ENCODE data around the gene HSD3B7.

HSD3B7 gene

DNA sequence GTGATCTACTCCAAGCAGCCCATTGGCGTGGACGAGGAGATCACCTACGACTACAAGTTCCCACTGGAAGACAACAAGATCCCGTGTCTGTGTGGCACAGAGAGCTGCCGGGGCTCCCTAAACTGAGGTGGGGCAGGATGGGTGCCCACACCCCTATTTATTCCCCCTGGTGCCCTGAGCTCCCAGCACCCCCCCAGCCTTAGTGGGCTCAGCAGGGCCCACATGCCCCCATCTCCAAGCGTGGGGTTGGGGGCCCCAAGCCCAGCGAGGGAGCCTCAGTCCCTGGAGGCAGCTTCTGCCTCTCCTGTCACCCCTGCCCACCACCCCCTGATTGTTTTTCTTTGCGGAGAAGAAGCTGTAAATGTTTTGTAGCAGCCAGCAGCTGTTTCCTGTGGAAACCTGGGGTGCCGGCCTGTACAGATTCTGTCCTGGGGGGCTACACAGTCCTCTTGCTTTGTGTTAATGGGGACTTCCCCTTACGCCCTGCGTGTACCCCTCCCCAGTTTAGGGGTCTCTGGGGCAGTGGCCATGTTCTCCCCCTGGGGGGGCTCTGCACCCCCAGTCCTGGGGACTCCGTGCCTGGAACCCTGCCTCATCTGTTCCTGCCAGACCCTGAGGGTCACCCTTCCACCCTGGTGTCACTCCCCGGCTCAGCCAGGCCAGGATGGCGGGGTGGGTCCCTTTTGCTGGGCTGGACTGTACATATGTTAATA, 953 bp upstream of the HSD3B7 start:
- no peak for FAIRE-seq

DNA sequence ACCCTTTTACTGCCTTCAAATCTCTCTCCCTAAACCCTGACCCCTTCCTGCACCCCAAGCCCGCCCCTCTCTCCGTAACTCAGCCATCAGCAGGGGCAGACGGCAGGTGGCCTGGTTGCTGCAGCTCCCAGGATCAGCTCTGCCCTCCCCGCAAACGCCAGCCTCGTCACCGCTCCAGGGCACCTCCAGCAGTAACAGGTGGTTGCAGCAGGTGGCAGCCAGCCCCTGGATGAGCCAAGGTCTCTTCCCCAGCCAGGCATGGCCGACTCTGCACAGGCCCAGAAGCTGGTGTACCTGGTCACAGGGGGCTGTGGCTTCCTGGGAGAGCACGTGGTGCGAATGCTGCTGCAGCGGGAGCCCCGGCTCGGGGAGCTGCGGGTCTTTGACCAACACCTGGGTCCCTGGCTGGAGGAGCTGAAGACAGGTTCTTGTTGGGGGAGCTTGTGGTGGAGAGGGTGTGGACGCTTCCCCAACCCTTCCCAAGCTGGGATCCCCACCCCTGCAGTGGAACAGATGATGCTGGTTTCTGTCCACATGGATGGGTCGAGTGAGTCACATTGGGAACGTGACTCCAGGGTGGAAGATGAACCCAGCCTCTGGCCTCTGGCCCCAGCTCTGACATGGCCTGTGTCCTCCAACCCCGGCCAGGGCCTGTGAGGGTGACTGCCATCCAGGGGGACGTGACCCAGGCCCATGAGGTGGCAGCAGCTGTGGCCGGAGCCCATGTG, 558 bp downstream of the HSD3B7 start:
- FAIRE-seq = no peak

DNA sequence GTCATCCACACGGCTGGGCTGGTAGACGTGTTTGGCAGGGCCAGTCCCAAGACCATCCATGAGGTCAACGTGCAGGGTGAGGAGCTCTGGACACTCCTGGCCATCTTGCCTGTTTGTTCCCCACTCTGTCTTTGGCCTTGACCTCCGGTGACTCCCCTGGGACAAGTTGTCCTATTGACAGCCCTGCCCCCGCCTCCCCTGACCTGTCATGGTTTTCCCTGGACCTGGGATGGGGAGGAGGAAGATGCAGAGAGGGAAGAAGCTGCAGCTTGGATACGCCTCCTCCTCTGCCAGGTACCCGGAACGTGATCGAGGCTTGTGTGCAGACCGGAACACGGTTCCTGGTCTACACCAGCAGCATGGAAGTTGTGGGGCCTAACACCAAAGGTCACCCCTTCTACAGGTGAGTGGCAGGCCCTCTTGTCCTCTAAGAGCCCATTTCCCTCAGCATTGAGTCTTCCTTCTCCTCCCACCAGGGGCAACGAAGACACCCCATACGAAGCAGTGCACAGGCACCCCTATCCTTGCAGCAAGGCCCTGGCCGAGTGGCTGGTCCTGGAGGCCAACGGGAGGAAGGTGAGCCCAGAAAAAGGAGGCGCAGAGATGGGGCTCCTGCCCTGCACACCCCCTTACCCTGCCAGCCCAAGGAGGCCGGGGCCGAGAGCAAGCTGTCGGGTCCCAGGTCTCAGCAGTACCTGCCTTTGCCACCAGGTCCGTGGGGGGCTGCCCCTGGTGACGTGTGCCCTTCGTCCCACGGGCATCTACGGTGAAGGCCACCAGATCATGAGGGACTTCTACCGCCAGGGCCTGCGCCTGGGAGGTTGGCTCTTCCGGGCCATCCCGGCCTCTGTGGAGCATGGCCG, 1.4 kb downstream of the HSD3B7 start:
- no peak for FAIRE-seq

DNA sequence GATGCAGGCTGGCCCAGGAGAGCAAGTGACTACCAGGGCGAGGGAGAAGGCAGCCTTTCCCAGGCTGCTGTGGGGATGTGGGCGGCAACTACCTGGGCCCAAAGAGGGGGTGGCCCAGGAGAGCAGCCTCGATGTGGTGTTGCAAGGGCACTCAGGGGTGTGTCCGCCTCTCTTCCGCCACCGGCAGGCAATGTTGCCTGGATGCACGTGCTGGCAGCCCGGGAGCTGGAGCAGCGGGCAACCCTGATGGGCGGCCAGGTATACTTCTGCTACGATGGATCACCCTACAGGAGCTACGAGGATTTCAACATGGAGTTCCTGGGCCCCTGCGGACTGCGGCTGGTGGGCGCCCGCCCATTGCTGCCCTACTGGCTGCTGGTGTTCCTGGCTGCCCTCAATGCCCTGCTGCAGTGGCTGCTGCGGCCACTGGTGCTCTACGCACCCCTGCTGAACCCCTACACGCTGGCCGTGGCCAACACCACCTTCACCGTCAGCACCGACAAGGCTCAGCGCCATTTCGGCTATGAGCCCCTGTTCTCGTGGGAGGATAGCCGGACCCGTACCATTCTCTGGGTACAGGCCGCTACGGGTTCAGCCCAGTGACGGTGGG, 2.7 kb downstream of the HSD3B7 start:
- no peak for FAIRE-seq

DNA sequence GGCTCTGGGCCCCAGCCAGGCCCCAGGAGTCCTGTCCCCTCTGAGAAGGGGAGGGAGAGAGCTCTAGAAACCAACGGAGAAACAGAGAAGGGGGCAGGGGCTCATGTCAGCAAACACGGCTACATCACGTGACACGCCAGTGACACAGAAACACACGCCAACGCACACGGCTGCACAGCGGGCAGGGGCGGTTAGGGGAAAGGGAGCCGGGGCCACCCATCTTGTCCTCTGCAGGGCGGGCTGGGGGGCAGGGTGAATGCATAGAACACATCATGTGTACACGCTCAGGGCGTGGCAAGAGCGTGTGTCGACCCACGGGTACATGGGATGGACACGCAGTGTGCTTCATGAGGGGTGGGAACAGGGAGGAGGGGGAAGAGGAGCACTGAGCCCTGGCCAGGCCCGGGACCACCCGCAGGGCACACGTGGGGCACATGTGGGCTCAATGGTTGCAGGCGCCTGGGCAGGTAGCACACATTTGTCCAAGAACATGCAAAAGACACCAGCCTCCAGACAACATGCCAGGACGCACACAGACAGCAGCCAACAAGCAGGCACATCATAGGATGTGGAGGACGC, 4.6 kb downstream of the HSD3B7 start:
- FAIRE-seq = no peak

DNA sequence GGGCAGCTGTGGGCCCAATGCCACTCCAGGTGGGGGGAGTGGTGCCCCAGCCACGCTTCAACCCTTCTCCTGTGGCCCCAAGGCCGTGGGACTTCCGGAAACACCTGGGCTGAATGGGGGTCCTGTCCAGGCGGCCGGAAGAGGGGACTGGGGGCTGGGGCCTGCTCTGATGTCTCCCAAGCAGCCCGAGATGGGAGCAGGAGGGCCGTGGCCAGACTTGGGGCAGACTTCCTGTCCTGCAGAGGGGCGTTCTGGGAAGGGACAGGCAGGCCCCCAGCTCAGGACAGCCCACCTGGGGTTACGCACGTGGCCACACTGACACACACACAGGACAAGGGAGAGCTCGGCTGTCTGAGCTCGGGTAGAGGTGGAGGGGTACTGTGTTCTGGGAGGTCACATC, 5.1 kb downstream of the HSD3B7 start:
- FAIRE-seq = no peak

DNA sequence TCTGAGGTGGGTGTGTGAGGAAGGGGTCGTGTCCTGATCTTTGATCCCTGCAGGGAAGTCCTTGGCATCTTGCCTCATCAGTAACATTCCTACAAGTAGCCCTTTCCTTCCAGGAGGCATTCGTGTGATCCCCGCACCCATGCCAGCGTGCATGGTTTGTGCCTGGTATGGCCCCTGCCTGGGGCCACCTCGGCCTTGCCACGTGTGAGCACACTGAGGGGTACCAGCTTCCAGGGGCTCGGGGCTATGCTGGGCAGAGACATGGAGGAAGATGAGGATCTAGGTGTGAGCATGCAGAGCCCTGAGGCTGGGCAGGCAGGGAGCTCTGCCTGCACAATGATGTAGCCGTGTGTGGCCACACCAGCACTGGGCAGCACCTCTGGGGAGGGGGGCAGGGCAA, 6.0 kb downstream of the HSD3B7 start:
- no peak for FAIRE-seq

DNA sequence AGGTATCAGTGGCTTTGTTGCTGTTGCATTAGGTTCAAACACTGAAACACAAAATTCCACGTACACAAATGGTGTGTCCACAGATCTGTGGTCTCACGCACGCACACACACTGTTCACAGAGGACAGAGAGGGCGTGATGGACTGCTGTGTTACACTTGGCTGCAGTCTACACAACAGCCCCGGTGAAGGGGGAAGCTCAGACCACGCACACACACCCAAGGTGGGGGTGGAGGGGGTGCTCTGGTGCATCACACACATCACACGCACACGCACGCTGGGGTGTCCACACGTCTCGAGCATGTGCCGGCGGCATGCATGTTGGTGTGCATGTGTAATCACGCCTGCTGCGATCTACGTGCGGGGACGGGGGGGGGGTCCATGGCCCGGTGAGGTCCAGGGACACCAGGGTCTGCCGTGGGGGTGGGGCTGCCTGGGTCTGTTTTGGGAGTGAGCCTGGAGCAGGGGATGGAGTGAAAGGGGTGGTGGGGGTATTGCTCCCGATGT, 7.3 kb downstream of the HSD3B7 start:
- no peak for FAIRE-seq

DNA sequence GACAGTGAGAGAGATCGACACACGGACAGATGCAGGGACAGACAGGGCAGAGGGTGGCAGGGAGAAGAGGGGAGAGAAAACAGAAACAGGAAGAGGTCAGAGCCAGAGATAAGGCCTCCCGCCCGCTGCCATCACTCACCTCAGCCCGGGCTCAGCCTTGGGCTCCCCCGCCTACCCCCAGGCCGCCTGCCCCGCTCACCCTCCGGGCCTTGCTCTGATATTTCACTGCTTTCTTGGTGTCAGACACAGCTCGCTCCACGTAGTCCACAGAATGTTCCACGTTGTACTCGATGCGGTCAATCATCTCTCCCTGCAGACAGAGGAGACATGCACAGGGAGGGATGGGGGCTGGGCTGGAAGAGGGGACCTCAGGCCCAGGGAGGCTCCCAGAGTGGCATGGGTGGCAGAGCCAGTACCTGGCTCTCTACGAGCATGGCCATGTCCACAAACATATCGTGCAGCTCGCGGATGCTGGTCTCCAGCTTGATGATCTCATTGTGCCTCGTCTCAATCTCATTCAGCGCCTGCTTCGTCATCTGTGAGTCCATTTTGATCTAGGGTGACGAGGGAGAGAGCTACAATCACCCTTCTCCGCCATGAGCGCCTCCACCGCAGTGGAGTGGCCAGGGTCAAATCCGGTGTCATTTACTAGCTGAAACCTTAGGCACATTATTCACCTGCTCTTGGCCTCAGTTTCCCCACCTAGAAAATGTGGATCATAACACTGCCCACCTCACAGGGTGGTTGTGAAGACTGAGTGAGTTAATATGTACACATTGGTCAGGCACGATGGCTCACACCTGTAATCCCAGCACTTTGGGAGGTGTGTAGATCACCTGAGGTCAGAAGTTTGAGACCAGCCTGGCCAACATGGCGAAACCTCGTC, 8.2 kb downstream of the HSD3B7 start:
- FAIRE-seq = no peak

DNA sequence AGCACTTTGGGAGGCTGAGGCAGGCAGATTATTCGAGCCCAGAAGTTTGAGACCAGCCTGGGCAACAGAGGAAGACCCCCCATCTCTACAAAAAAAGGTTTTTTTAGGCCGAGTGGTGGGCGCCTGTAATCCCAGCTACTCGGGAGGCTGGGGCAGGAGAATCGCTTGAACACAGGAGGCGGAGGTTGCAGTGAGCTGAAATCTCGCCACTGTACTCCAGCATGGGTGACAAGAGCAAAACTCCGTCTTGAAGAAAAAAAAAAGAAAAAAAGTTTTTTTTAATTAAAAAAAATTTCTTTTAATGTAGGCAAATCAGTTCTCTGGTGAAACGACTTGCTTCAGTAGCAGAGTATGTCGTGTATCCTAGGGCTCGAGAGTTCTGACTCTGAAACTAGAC, 10.9 kb downstream of the HSD3B7 start:
- FAIRE-seq = no peak

DNA sequence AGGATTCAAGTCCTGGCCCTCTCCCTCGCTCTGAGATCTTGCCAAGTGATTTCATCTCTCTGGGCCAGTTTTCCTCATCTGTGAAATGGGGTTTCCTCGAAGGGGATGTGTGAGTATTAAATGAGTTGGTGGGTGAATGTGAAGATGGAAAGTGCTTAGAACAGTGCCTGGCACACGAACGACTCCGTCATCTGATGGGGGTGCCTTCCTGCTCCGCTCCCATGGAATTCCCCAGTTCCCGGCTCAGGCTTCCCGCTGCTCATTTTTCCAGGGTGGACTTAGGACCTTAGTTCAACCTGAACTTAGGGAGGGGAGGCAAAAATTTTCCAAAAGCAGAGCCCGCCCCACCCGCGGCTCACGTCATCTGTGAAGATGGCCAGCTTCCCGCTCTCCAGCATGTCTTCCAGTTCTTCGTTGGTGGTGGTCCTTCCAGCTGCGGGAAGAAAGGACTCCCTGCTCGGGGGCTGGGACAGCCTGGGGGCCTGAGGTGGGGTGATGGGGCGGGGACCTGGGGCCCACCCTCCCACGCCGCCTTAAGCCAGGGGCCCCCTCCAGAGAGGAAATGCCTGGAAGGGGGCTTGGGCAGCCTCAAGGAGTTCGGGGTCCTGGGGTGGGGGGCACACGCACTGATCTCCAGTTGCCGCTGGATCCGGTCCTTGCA, 11.4 kb downstream of the HSD3B7 start:
- FAIRE-seq = no peak

DNA sequence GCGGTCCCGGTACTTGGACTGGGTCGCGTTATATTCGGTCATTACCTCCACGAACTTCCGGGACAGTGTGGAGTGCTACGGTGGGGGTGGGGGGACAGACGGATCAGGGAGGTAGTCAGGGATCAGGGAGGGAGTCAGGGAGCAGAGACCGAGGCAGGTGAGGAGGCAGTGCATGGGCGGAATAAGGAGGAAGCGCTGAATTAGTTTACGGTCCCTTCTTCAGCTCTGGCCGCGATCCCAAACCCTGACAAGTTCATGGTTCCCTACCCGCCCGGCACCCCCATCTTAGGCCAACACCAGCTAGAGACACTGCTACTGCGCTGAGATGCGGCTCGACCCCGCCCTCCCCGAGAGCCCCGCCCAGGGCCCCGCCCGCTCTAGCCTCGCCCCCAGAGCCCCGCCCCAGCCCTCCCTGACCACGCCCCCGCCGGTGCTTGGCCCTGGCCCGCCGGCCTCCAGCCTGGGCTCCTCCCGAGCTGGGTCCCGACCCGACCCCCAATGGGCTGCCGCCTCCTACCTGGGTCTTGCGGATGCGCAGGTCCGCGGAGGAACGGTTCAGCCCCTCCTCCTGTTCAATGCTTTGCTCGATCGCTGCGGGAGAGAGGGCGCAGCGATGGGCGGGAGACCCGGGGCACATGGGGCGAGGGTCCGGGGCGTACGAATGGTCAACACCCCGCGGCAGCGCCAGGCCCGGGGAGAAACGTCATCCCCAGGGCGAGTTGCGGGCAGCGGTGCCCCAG, 12.1 kb downstream of the HSD3B7 start:
- FAIRE-seq = no peak

DNA sequence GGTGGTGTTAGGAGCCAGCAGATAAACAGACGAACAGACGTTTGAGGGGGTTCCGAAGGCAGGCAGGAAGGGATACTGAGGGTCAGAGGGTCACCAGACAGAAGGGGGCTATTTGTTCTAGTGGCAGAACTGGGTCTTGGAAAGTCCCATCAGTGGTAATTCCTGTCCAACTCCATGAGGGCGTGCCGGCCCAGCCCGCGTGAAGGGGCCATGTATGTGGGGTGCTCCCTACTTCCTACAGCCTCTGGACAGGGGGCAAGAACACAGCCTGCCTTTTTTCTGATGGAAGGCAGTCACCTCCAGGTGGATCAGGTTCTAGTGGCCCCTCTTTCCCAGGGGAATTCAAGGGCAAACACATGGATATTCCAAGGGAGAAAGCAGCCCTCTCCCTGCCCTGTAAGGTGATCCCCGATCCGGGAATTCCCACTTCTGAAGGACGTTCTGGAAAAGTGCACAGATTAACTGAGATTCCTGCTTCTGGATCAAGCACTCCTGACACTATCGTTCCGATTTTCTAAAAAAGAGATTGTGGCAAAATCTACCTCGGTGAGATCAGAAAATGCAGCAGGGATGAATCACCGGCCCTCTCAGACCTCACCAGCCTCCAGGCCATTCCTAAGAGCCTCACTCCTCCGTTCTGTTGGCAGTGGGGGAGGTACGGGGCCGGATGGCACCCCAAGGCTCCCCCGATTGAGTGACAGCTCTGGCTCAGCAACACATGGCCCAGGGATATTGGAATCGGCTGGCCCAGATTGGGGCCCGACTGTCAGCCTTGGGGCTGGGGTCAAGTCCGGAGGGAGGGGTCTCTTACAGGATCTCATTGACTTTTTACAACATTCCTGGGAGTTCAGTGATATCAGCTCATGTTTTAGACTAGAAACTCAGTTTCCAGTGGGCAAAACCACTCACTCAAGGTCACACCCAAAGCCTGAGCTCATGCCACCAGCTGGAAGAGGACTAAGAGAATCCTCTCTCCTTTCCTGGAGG, 13.0 kb downstream of the HSD3B7 start:
- no peak for FAIRE-seq

DNA sequence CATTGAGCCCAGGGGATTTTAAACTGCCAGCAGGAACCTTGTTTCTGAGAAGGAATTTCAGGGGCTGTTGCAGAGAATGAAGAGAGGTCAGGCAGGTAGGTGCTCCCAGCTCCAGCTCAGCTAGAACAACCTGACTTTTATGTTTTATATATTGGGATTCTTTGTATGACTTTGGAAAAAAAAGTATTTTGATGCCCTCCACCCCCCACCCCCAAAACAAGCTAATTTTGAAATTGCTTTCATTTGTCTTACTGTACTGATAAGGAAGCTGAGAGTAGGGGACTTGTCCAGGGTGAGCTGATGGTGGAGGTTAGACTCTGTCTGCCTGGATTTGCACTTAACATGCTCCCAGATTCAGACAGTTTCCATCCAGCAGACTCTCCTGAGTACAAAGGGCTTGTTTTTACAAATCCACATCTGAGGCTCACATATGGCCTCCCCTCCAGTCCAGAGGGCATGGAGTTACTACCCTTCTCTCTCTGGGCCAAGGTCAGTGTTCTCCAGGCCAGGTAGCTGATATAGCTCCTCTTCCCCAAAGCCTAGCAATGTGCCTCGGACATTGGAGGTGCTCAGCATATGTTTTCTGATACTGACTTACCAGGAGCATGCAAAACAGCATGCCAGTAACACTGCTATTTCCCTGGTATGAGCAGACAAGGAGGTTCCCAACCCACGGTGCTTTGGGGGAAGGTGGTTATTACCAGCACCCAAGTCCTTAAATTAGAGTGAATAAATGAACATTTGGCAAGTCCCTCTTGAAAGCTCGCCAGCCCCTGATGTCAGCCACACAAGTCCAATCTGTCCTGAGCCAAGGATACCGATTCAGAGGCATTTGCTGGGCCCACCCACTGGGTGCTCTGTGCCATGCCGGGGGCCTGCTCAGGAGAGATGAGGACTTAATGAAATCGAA, 14.1 kb downstream of the HSD3B7 start:
- no peak for FAIRE-seq

DNA sequence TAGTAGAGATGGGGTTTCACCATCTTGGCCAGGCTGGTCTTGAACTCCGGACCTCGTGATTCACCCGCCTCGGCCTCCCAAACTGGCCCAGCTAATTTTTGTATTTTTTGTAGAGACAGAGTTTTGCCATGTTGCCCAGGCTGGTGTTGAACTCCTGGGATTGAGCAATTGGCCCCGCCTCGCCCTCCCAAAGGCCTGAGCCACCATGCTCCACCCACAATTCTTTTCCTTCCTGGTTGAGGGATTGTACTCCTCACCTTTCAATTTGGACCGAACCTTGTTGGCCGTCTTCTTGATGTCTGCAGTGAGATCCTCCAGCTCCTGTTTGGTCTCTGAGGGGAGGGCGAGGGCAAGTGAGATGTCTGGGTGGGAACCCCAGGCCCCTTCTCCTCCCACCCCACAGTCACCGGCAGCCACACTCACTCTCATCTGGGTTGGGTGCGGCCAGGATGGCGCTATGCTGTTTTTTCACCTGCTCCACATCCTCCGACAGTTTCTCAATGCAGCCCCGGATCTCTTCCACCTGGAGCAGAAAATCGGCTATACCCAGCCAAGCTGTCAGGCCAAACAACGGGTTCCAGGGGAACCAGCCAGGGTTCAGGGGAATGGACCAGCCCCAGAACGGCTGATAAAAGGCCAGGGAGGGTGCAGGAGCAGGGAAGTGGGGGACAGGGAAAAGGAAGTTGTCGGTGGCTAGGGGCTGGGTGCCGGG, 15.8 kb downstream of the HSD3B7 start:
- no peak for FAIRE-seq

DNA sequence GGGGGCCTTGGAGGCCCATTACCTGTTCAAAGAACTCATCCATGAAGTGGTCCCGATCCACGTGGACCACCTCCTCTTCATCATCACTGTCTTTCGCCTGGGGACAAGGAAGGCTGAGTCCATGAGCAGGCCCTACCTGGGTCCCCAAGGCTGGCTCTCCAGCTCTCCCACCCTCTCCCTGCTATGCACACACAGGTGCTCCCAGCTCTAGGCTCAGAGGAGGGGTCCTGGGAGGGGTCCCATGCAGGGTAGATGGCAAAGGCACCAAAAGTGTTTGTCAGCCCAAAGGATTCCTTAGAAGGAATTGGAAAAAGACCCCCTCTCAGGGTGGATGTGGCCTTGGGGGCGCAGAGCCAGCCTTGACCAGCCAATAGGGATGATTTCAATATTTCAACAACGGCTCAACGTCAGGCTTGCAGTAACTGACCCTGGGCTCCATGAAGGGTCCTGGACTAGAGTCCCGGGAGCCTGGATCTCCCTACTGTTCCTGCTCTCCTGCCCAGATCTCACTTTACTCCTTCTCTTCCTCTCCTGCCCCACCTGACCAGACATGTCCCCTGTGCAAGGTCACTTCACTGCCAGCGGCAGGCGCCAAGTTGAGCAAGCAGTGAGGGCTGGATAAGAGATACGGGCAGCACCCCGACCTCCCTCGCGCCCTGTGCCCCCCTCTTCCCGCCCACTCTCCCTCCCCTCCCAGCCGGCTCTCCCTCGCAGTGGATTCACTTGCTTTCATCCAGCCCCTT, 16.7 kb downstream of the HSD3B7 start:
- no peak for FAIRE-seq

Data from islet of Langerhans (tissue), 1 donor.